A549 (cell line): ENCODE results near the gene RPA3. TPM values are rescaled to one million over a fixed set of nuclear protein-coding genes. Genes with fewer than 3 reads are reported as not detected.

ENCODE experiments used
- ATAC-seq, 2 experiments: fragments of 200-7000 bp in 1 of 2; fragments of >200 bp in 1 of 2; cut with Nextera tagmentation in 1 of 2; cut with Tn5 transposase in 1 of 2; 3 replicates each; pipeline versions ENCODE4 v1.8.0 to v1.9.1; 2018 to 2020; ENCODE audit warnings: mild to moderate bottlenecking in 1 of 2, moderate library complexity in 1 of 2
- CTCF ChIA-PET: fragments of 300-600 bp; sonication (Branson Sonifier 250); formaldehyde crosslinking; extraction: SDS; loops from one replicate; lab custom pipeline; 2021; ENCODE audit warnings: antibody characterized with exemption, inconsistent platforms; lab: Yijun Ruan, JAX
- POLR2A ChIA-PET: fragments of 350-600 bp; formaldehyde crosslinking; extraction: SDS; loops from one replicate; lab custom pipeline; 2021; ENCODE audit warnings: antibody characterized with exemption, inconsistent platforms; lab: Yijun Ruan, JAX
- DNase-seq, 2 experiments: peaks; one replicate each; pipeline versions ENCODE4 v3.0.0 to v3.0.0-alpha.2; 2011 to 2016; ENCODE audit warnings: low read depth in 1 of 2, low spot score in 1 of 2
- FAIRE-seq: peaks from 2 replicates; lab custom pipeline; 2011; peaks lifted over from hg19 to GRCh38; lab: Jason Lieb, UNC
- H3K27ac ChIP-seq, 2 experiments: fragments of >200 bp; sonication (Bioruptor Twin); formaldehyde crosslinking; 3 replicates each; pipeline ENCODE4 v1.5.1; 2016 to 2017
- H3K4me1 ChIP-seq: fragments of >200 bp; sonication (Bioruptor Twin); formaldehyde crosslinking; 3 replicates; pipeline ENCODE4 v1.6.1; 2016
- H3K4me2 ChIP-seq: fragments of >200 bp; sonication (Bioruptor Twin); formaldehyde crosslinking; 3 replicates; pipeline ENCODE4 v1.6.1; 2016
- H3K4me3 ChIP-seq: fragments of >200 bp; sonication (Bioruptor Twin); formaldehyde crosslinking; 3 replicates; pipeline ENCODE4 v1.5.1; 2016
- H3K9me3 ChIP-seq: fragments of >200 bp; sonication (Bioruptor Twin); formaldehyde crosslinking; 3 replicates; pipeline ENCODE4 v1.6.1; 2016
- BHLHE40 ChIP-seq: IDR thresholded peaks from 2 replicates; pipeline ENCODE4 v1.6.1; 2012; ENCODE audit warnings: low read depth, low read length, inconsistent platforms
- CEBPB ChIP-seq, 2 experiments: fragments of >200 bp in 1 of 2; sonication (Bioruptor Twin) in 1 of 2; formaldehyde crosslinking in 1 of 2; IDR thresholded peaks; 2 replicates each; pipeline ENCODE4 v1.6.1; 2012 to 2016
- CHD2 ChIP-seq: fragments of 150-350 bp; IDR thresholded peaks from 2 replicates; pipeline ENCODE4 v1.6.1; 2014; ENCODE audit warnings: low read length; ENCODE audit not compliant: partially characterized antibody
- E2F6 ChIP-seq: IDR thresholded peaks from 2 replicates; pipeline ENCODE4 v1.6.1; 2012; ENCODE audit warnings: low read depth, borderline replicate concordance
- EHF ChIP-seq: fragments of 250-450 bp; sonication (Bioruptor Pico); IDR thresholded peaks from 2 replicates; pipeline ENCODE4 v1.5.0; 2020; ENCODE audit warnings: mild to moderate bottlenecking
- EHMT2 ChIP-seq: fragments of 200-600 bp; sonication (generic); IDR thresholded peaks from 2 replicates; pipeline ENCODE4 v1.6.1; 2016; ENCODE audit warnings: antibody characterized with exemption, low read depth, mild to moderate bottlenecking, moderate library complexity
- ESRRA ChIP-seq: fragments of 150-350 bp; IDR thresholded peaks from 2 replicates; pipeline ENCODE4 v1.6.1; 2014; ENCODE audit warnings: mild to moderate bottlenecking, low read length, borderline replicate concordance
- GATA3 ChIP-seq: IDR thresholded peaks from 2 replicates; pipeline ENCODE4 v1.6.1; 2012; ENCODE audit warnings: borderline replicate concordance
- HDAC2 ChIP-seq: fragments of 200-600 bp; sonication (generic); IDR thresholded peaks from 2 replicates; pipeline ENCODE4 v1.6.1; 2016
- HES2 ChIP-seq: fragments of >200 bp; sonication (Bioruptor Twin); formaldehyde crosslinking; IDR thresholded peaks from 2 replicates; pipeline ENCODE4 v1.6.1; 2016
- HEYL ChIP-seq: fragments of 250-450 bp; sonication (Bioruptor Pico); IDR thresholded peaks from 2 replicates; pipeline ENCODE4 v1.8.0; 2021; ENCODE audit warnings: mild to moderate bottlenecking, moderate library complexity
- HMGXB4 ChIP-seq: fragments of 250-450 bp; sonication (Bioruptor Pico); IDR thresholded peaks from 2 replicates; pipeline ENCODE4 v1.5.0; 2021; ENCODE audit warnings: mild to moderate bottlenecking, moderate library complexity, borderline replicate concordance
- HOXB5 ChIP-seq: fragments of 250-450 bp; sonication (Bioruptor Pico); IDR thresholded peaks from 2 replicates; pipeline ENCODE4 v1.5.0; 2020; ENCODE audit warnings: mild to moderate bottlenecking, moderate library complexity
- MAFK ChIP-seq: fragments of 450-650 bp; IDR thresholded peaks from 2 replicates; pipeline ENCODE4 v1.6.1; 2014; ENCODE audit not compliant: partially characterized antibody
- MAZ ChIP-seq: fragments of 150-350 bp; IDR thresholded peaks from 2 replicates; pipeline ENCODE4 v1.6.1; 2014; ENCODE audit warnings: antibody characterized with exemption, low read depth, low read length, borderline replicate concordance
- NFE2L2 ChIP-seq: fragments of 150-350 bp; conservative IDR thresholded peaks from 2 replicates; pipeline ENCODE4 v1.6.1; 2014; ENCODE audit warnings: low read length
- NPAS2 ChIP-seq: fragments of 250-450 bp; sonication (Bioruptor Pico); IDR thresholded peaks from 2 replicates; pipeline ENCODE4 v1.8.0; 2022; ENCODE audit warnings: mild to moderate bottlenecking, moderate library complexity, borderline replicate concordance
- NR3C1 ChIP-seq: fragments of >200 bp; sonication (Bioruptor Twin); formaldehyde crosslinking; IDR thresholded peaks from 3 replicates; pipeline ENCODE4 v1.6.1; 2017
- PHF8 ChIP-seq: fragments of 200-600 bp; sonication (generic); IDR thresholded peaks from 2 replicates; pipeline ENCODE4 v1.6.1; 2016; ENCODE audit warnings: low read depth, mild to moderate bottlenecking, antibody characterized with exemption, moderate library complexity, borderline replicate concordance
- POLR2A ChIP-seq: IDR thresholded peaks from 2 replicates; pipeline ENCODE4 v1.6.1; 2012; ENCODE audit warnings: mild to moderate bottlenecking, low read length
- RAD21 ChIP-seq, 2 experiments: fragments of >200 bp in 1 of 2; sonication (Bioruptor Twin) in 1 of 2; formaldehyde crosslinking in 1 of 2; IDR thresholded peaks in 1 of 2; conservative IDR thresholded peaks in 1 of 2; 2 replicates in 1 of 2; 3 replicates in 1 of 2; pipeline ENCODE4 v1.6.1; 2012 to 2018; ENCODE audit warnings: inconsistent platforms in 1 of 2
- RARB ChIP-seq: fragments of 250-450 bp; sonication (Bioruptor Pico); IDR thresholded peaks from 2 replicates; pipeline ENCODE4 v1.8.0; 2021; ENCODE audit warnings: mild to moderate bottlenecking, moderate library complexity
- RFX5 ChIP-seq: fragments of 450-650 bp; IDR thresholded peaks from 2 replicates; pipeline ENCODE4 v1.7.1; 2014; ENCODE audit warnings: antibody characterized with exemption, mild to moderate bottlenecking, moderate library complexity
- USF2 ChIP-seq: fragments of 450-650 bp; IDR thresholded peaks from 2 replicates; pipeline ENCODE4 v1.6.1; 2014; ENCODE audit warnings: antibody characterized with exemption
- ZC3H11A ChIP-seq: fragments of 450-650 bp; IDR thresholded peaks from 2 replicates; pipeline ENCODE4 v1.6.1; 2014; ENCODE audit warnings: antibody characterized with exemption, mild to moderate bottlenecking
- ZFP36 ChIP-seq: fragments of 450-650 bp; IDR thresholded peaks from 2 replicates; pipeline ENCODE4 v1.6.1; 2014; ENCODE audit warnings: borderline replicate concordance; ENCODE audit not compliant: partially characterized antibody
- ZNF302 ChIP-seq: fragments of 250-450 bp; sonication (Bioruptor Pico); IDR thresholded peaks from 2 replicates; pipeline ENCODE4 v1.9.0; 2021; ENCODE audit warnings: inconsistent platforms, mild to moderate bottlenecking, moderate library complexity
- ZSCAN20 ChIP-seq: fragments of 250-450 bp; sonication (Bioruptor Pico); IDR thresholded peaks from 2 replicates; pipeline ENCODE4 v1.8.0; 2022; ENCODE audit warnings: mild to moderate bottlenecking, moderate library complexity
- WGBS: methylation state at CpG from one replicate; pipeline ENCODE4 v1.1.6; 2017; ENCODE audit errors: missing lambda C conversion rate; 5-methylcytosine and 5-hydroxymethylcytosine counted together
- polyA plus RNA-seq, 4 experiments: library from polyadenylated mRNA; depleted of rRNA in 3 of 4; stranded (reverse); fragments of >200 nt; fragmentation: RNase III in 1 of 4; extraction: RNeasy Plus Mini Kit Qiagen cat#74134 plus additional on column Dnase treatment in 1 of 4; gene quantifications; 2 replicates in 3 of 4; 3 replicates in 1 of 4; pipeline ENCODE4 v1.2.3, GENCODE V29; 2011 to 2017

The RPA3 gene
- polyA plus RNA-seq, 2 of the 4 experiments (the other 2 are of a cell fraction) = 95.1 to 129 TPM

GRCh38 chr7:7609330-7609729, 109.1 kb downstream of the RPA3 start:
- no peak for ATAC-seq
- Histone ChIP-seq H3K4me2 (no peak overlapping the region), H3K27ac (no peak overlapping the region), H3K4me3 (no peak overlapping the region), H3K9me3 (no peaks in the 10 kb centered on the region), H3K4me1 (no peaks in the 10 kb centered on the region)
- no peak for DNase-seq
- ChIA-PET CTCF (no interaction called here), POLR2A (no interaction called here)
- FAIRE-seq = no peak
- WGBS = 83% methylated on average over 2 of the region's 2 CpGs
- TF ChIP-seq HMGXB4 (CRISPR knock-in tag) (no peak), CEBPB (IDR thresholded peaks at IDR 0.05) (no peak), EHMT2 (no peak), MAFK (no peak), HES2 (no peak), POLR2A (no peak), RARB (CRISPR knock-in tag) (no peak), MAZ (no peak), HDAC2 (no peak), EHF (no peak), ZC3H11A (no peak), E2F6 (no peak), RFX5 (no peak), RAD21 (conservative IDR thresholded peaks at IDR 0.05 in 1 of 2, IDR thresholded peaks at IDR 0.05 in 1 of 2) (no peak), NPAS2 (CRISPR knock-in tag) (no peak), ZFP36 (no peak), HOXB5 (CRISPR knock-in tag) (no peak), ZSCAN20 (CRISPR knock-in tag) (no peak), BHLHE40 (no peak)

GRCh38 chr7:7607010-7607409, 111.4 kb downstream of the RPA3 start:
- no peak for FAIRE-seq
- WGBS = 65% methylated on average over 3 of the region's 3 CpGs
- Histone ChIP-seq H3K4me3 (no peak overlapping the region), H3K4me2 (no peak overlapping the region), H3K9me3 (no peaks in the 10 kb centered on the region)
- no peak for DNase-seq
- POLR2A ChIA-PET = no interaction called here
- no peak for TF ChIP-seq USF2
- TF ChIP-seq PHF8 = no peak
- TF ChIP-seq HES2 = no peak
- TF ChIP-seq GATA3 = no peak
- TF ChIP-seq ESRRA = no peak
- no peak for TF ChIP-seq EHMT2
- TF ChIP-seq BHLHE40 = no peak
- TF ChIP-seq NR3C1 = no peak
- no peak for TF ChIP-seq ZNF302
- TF ChIP-seq HEYL = no peak
- no peak for TF ChIP-seq ZC3H11A
- TF ChIP-seq CHD2 = no peak
- no peak for TF ChIP-seq NFE2L2
- TF ChIP-seq HMGXB4 (CRISPR knock-in tag) = no peak
- no peak for TF ChIP-seq ZSCAN20 (CRISPR knock-in tag)
- TF ChIP-seq, all 56 proteins: peak for 0
- CTCF ChIA-PET = no interaction called here
- Histone ChIP-seq H3K27ac (no peak overlapping the region), H3K4me1 (no peaks in the 10 kb centered on the region)
- ATAC-seq = no peak
